ENCODE results near the gene BCL10. TPM values are rescaled to one million over a fixed set of nuclear protein-coding genes. Genes with fewer than 3 reads are reported as not detected.

BCL10 gene
- total RNA-seq: 10 to 100 TPM; 18.6 to 23.6 TPM

DNA sequence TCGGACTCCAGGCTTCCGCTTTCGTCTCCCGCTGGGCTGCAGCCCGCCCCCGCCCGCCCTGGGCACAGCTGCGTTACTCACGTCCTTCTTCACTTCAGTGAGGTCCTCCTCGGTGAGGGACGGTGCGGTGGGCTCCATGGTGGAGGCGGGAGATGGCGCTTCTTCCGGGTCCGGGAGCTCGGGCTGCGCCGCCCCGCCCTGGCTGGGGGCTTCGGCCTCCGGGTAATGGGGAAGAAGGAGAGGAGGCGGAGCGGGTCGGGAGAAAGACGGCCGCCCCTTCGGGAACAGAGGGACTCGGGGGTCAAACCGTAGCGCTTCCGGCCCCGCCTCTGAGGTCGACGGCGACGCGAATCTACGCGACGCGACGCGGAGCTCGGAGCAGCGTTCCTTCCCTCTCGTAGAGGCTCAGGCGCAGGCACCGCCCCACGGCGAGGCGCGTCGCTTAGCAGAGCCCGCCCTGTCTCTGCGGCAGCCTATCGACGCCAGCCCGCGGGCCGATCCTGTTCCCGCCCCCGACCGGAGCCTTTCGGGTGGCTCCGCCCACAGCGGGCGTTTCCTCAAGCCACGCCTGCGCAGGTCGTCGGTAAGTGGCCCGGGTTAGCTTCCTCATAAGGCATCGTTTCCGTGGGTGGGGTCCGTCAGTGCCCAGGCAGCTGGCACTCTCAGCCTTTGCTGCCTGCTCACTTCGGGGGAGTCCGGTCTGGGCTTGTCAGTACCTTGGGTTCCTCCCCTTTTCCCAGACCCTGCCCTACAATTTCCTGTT lies at the start of gene BCL10:
BCL10 (minus strand) TSS at position 418 of the 763 bp plus-strand sequence; CDS start at position 138, 280 bp downstream.

DNA sequence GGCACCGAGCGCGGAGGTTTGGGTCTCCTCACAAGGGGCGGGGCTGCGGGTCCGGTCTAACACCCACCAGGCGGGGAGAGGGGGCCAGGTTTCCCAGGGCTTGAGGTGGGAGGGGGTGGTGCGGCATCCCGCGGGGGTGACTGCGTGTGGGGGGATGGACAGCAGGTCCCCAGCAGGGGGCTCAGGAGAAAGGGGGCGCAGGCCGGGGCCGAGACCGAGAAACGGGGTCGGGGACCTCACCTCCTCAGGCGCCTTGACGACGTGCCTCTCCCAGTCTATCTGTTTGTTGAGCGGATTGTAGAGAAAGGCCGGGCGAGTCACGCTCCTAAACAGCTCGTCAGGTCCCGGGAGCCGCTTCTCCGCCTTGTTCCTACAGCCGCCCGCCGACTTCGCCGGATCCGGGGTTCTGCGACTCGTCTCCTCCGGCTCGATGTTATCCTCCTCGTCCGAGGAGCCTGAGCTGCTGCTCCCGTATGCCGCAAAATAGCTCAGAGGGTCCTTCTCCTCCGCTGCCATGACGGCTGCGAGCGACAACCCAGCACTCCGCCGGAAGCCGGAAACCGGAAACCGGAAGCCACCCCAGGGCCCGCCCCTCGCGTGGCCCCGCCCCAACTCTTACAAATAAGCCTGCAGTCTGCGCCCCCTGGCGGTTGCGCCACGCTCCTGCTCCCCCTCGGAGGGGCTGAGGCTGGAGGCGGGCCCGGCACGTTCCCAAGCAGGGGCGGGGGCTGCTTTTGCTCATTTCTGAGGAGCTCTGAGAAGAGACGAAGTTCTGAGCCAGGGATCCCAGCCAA lies 17.1 kb downstream of the BCL10 start, which contains the start of gene C1orf52:
C1orf52 (minus strand) TSS at position 545 of the 794 bp plus-strand sequence; CDS start at position 516, 29 bp downstream.

Small RNA genes within 50 kb of the gene (small RNA-seq; reads per million reads assigned to genes)
- 0 reads per million in 2 donors for gene RF00019

Other genes with a start within 250 kb of the BCL10 start
- 10 to 100 TPM in 1 of 2 donors, 1 to 10 TPM in 1; 8.6 to 13.0 TPM for gene MCOLN3, start 228.1 kb downstream of the BCL10 start, total RNA-seq
- gene SYDE2, start 75.6 kb downstream of the BCL10 start, total RNA-seq: 1 to 10 TPM; 2.4 to 3.0 TPM
- 1 to 10 TPM; 8.7 to 9.3 TPM for gene C1orf52, start 17.0 kb downstream of the BCL10 start, total RNA-seq
- 1 to 10 TPM; 1.4 to 2.0 TPM for gene DDAH1, start 188.5 kb upstream of the BCL10 start, total RNA-seq